GDM1 (cell line): ENCODE data around the gene MAP3K4.
A peak's percentile ranks its signal among the peaks of the same experiment; 100 is the strongest.

Experiments used
- DNase-seq: peaks from one replicate; lab custom pipeline; 2025; lab: John Stamatoyannopoulos, UW

Gene MAP3K4, protein sequence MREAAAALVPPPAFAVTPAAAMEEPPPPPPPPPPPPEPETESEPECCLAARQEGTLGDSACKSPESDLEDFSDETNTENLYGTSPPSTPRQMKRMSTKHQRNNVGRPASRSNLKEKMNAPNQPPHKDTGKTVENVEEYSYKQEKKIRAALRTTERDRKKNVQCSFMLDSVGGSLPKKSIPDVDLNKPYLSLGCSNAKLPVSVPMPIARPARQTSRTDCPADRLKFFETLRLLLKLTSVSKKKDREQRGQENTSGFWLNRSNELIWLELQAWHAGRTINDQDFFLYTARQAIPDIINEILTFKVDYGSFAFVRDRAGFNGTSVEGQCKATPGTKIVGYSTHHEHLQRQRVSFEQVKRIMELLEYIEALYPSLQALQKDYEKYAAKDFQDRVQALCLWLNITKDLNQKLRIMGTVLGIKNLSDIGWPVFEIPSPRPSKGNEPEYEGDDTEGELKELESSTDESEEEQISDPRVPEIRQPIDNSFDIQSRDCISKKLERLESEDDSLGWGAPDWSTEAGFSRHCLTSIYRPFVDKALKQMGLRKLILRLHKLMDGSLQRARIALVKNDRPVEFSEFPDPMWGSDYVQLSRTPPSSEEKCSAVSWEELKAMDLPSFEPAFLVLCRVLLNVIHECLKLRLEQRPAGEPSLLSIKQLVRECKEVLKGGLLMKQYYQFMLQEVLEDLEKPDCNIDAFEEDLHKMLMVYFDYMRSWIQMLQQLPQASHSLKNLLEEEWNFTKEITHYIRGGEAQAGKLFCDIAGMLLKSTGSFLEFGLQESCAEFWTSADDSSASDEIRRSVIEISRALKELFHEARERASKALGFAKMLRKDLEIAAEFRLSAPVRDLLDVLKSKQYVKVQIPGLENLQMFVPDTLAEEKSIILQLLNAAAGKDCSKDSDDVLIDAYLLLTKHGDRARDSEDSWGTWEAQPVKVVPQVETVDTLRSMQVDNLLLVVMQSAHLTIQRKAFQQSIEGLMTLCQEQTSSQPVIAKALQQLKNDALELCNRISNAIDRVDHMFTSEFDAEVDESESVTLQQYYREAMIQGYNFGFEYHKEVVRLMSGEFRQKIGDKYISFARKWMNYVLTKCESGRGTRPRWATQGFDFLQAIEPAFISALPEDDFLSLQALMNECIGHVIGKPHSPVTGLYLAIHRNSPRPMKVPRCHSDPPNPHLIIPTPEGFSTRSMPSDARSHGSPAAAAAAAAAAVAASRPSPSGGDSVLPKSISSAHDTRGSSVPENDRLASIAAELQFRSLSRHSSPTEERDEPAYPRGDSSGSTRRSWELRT (N-terminal part only)

DNA sequence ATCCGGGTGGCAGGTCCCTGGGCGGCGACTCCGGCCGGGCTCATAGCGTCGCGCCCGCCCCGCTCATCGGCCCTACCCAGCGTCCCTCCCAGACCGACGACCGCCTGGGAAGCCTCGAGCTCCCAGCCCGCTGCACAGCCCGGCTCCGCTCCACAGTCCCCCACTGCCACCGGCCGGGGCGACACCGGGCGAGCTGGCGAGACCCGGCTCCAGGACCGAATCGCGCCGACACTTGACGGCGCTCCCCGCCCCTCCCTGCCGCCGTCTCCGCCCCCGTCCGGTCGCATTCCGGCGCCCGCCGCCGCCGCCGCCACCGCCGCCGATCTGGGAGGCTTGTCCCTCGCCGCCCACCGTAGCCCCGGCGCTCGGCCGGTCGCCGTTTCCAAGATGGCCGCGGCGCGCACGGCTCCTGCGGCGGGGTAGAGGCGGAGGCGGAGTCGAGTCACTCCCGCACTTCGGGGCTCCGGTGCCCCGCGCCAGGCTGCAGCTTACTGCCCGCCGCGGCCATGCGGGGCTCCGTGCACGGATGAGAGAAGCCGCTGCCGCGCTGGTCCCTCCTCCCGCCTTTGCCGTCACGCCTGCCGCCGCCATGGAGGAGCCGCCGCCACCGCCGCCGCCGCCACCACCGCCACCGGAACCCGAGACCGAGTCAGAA, at the start of gene MAP3K4:
TSS of gene MAP3K4 (plus strand) at position 364 of the 655 bp plus-strand sequence. CDS start at position 527, 163 bp downstream.
- DNase-seq, result peak; percentile 73

DNA sequence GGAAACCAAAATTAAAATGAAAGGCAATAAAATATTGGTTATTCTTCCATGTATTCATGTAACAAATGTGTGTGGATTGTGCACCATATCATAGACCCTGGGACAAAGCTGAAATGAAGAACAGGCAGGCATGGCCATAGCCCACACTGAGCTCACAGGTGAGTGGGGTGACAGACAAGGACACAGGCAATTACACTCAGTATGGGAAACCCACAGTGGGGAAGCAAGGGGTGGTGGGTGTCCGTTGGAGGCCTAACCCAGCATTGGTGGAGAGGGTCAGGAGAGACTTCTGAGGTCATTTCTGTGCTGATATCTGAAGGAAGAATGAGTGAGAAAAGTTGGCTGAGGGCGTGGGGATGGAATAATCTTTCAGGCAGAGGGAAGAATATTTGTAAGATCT, 47.6 kb upstream of the MAP3K4 start:
- DNase-seq, result no peak

DNA sequence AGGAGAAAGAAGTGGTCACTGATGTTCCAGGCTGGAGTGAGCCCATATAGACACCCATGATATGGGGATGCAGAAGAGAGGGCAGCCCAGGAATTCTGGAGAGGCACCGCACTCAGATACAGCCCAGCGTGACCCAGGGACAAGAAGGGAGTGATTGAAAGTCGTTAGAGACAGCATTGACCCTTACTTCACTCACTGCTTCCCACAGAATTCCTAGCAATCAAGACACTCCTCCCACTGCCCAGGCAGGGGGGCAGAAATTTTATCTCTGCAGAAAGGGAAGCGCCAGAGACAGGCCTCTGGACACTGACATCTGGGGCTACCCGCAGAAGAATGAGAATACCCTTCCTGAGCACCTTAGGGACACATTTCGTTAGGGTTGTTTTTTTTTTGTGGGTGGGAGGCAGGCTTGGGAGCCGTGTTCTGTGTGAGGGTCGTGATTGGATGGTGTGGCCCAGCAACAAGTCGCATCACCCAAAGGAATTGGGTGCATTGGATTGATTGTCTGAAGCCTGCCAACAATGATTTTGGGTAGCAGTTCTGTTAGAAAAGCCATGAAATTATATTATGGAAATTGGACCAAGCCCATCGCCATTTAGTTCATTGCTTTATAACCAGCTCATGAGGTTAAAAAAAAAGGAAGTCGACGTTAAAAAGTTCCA, 45.9 kb upstream of the MAP3K4 start:
- DNase-seq, result no peak

DNA sequence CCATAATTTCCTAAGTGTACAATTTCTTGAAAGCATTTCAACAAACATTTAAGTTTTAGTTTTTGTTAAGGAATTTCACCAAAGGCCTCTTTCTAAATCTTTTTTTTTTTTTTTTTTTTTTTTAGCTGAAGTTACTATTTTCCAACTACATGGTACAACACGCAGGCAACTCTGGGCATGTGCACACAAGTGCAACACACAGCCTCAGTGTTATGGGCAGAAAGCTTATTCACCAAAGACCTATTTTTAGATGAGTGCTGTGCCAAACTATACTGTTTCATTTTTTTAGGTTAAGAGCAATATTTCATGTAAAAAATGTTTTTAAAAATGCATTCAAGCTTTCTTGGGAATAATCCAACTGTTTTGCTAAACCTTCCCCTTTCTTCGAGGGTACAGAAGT, 42.0 kb upstream of the MAP3K4 start:
- no peak for DNase-seq

DNA sequence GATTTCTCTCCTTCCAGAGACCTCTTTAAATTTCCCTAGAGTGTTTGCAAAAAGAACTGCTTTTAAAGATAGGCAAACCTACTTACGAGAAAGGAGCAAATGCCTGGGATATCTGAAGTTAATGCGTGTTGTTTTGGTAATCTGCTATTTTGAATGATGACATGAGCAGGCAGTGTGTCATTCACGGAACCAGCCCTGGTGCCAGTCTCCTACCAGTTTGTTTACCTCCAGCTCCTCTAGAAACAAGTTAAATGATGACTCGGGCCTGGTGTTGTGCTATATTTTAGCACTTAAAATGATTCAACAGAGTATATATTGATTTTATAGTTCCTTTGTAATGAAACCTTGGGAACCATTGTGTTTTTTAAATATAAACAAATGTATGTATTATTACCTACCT, 41.1 kb upstream of the MAP3K4 start:
- no peak for DNase-seq

DNA sequence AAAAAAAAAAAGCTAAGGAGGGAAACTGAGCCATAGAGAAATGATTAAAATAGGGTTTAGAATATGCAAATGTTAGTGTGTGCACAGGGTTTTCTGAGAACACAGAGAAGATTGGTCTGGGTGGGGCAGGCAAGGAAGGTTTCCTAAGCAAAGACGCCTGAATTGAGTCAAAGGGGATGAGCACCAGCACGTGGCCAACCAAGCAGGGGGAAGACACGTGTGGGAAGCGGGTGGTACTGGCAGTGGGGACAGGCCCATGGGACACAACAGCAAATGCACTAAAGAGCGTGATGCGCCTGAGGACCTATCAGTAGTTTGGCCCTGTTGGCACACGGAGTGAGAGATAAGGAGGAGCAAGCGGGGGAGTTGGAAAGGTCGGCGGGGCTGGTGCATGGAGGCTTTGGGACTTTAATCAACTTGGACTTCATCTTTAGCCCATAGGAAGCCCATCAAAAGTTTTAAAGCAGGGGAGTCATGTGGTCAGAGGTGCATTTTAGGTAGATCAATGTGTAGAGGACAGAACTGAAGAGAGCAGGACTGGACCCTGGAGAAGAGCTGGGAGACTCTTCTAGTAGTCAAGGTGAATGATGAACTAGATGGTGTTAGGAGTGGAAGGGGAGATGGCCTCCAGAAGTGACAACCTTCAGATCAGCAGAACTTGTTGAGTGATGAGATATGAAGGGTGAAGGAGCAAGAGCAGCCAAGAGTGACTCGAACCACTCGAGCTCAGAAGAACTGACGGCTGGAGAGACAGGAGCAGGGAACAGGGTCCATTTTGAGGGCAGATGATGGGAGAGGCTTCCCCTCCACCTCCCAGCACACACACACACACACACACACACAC, 40.2 kb upstream of the MAP3K4 start:
- DNase-seq, result no peak

DNA sequence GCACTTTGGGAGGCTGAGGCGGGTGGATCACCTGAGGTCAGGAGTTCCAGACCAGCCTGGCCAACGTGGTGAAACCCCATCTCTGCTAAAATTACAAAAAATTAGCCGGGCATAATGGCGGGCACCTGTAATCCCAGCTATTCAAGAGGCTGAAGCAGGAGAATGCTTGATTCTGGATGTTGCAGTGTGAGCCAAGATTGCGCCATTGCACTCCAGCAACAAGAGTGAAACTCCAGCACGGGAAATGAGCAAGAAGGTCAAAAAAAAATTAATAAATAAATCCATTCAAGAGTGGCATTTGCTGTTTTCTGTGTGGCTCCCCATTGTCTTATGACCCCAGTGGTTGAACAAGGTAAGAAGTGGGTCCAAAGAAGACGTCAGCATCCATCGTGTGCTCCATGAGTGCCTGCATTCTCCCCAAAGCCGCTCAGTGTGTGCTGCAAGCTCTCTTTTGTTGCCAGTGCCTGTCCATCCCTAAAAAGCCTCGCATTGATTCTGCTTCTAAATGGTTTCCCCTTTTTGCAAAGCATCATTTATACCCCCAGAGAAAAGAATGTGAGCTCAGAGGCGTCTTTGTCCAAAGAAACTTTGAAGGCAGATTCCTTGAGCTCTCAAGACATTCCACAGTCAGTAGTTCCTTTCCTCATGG, 38.8 kb upstream of the MAP3K4 start:
- DNase-seq, result no peak

DNA sequence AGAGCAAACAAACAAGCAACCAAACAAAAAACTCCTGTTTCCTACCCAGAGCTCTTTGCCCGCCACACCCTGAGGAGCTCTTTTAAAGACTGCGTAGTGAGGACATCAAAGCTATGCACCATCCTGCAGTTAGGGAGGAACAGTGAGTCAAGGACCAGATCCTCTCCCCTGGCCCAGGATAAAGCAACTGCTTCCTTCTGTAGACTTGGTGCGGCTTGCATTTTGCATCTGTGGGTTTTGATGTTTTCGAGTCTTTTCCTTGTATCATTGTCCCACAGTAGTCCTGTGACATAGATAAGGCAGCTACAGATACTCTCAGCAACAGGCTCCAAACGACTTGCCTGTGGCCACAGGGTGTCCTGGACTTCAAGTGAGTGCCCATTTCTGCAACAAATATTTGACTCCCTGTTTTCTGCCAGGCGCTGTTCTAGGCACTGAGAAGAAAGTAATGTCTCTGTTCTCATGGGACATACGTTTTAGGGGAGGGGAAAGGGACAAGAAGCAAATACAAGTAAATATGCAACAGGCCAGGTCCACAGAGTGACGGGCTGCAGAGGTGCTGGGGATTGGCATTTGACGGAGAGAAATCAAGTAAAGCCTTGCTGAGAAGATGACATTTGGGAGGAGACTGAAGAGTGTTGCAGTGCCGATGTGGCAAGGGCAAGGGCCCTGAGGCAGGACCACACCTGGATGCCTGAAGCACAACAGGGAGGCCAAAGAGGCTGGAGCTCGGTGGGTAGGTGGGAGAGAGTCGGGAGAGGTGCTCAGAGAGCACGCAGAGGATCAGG, 35.9 kb upstream of the MAP3K4 start:
- no peak for DNase-seq

DNA sequence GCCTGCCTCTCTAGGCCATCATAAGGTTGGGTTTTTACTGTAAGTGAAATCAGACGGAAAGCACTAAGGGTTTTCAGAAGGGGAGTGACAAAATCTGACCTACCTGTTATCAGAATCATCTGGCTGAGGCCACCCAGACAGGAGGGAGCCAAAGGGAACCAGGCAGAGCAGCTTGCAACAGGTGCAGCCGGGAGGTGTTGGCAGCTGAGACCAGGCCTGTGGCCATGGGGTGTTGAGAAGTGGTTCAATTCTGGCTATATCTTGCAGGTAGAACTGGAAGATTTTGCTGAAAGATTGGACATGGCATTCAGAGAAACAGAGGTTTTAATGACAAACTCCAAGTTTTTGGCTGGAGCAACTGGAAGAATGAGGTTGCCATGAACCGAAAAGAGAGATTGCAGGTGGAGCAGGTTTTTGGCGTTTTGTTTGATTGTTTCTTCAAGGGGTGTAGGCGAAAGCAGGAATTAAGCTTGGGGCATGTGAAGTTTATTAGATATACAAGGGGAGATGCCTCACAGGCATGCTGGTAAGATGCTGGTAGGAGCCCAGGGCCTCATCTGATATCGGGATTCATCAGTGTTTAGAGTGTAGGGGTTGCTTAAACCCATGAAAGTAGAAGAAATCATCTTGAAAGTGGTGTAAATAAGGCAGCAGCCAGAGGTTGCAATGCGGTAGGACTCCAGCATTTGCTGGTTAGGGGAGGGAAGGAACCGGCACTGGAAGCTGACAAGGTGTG, 35.1 kb upstream of the MAP3K4 start:
- DNase-seq, result no peak

DNA sequence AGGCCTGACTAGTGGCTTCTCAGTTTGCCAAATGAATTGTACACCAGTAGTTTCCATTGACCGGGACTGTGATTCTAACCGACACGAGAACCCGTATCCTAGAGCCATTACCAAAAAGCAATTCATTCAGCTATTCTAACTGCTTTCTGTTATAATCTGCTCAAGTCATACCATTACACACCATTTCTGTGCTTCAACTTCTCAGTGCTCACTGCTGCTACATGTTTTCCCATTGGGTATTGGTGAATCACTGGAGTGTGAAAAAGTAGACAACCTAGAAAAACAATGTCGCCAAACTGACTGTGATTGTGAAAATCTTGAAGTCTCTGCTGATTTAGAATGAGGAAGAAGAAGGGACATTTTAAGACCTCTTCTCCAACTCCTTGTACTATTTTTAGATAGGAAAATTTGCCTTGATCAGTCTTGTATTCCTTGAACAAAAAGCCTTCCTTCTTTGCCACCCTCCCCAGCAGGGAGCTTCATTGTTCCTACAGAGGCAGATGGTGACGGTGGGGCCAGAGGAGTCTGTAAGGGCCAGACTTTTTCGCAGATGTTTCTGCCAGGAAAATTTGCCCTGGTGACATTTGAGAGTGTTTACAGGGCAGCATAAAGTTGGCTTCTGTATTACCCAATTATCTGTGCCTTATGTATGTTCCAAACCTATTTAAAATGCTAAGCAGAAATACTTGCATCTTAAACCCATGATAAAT, 31.7 kb upstream of the MAP3K4 start:
- no peak for DNase-seq

DNA sequence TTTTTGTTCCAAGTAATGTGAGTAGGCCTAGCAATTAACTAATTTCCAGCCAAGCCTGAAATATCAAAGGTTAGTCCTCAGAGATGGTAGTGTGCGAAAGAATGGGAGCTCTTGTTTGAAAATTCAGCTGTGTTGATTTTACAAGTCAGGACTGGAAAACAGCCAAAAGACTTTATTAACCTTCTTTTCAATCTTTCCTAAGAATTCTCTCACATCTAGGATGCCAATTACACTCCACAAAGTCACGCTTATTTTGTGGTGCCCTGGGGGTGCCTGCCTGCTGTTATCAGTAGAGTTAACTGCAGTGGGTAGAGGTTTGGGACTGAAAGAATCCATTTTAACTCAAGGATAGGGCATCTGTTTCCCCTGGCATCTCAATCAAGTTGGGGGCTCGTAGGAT, 30.7 kb upstream of the MAP3K4 start:
- no peak for DNase-seq

DNA sequence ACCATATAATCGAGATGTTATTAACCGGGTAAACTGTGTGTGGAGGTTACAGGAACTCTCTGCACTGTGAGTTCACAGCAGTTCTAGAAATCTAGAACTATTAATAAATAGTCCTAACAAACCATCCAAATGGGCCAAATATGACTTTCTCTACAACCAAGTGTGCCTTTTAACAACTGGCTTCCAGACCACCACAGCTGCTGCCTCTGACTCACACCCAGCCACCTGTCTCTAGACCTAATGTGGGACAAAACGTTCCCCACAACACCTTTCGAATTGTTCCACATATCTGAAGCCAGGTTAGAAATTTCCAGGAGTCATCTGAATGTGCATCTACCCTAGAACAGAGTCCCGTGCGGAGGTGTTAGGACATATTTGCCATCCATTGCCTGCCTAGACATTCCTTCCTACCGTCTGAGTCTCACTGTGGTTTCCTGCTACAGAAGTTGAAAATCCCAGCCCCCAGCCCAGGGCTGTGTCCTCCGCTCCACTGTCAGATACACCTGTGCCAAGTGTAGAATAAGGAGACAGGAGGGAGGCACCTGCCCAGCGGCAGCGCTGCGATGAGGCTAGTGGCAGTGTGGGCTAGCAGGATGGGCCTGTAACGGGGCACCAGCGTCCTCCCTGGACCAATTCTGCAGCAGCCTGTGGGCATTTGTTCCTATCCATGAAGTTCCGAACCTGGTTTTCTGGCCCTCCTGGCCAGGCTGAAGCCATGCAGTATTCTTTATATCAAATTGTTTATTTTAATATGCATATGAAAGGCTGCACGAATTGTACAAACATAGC, 28.5 kb upstream of the MAP3K4 start:
- DNase-seq, result no peak

DNA sequence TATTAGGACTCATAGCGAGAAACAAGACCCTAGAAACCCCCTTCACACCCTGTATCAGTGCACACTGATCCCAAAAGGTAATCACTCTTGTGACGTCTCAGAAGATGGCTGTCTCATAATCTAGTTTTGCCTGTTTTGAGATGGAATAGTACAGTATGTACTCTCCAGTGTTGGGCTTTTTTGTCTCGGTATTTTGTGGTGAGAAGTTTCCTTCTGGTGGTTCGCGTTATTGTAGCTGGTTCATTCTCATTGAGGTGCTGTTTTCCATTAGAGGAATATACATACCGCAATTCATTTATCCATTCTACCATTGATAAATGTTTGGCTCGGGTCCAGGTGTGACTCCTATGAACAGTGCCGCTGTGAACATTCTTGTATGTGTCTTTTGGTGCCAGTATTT, 27.9 kb upstream of the MAP3K4 start:
- DNase-seq, result no peak

DNA sequence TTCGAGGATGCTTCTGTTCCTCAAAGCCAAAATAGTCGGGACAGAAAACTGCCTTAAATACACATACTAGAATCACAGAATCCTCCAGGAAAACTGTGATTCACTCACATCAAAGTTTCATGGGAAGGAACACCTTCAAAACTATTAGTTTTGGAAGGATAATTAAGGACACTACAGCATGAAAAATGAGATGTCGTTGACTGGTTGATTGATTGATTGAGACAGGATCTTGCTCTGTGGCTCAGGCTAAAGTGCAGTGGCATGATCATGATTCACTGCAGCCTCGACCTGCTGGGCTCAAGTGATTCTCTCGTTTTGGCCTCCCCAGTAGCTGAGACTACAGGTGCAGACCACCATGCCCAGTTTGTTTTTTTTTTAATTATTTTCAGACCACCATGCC, 25.7 kb upstream of the MAP3K4 start:
- no peak for DNase-seq

DNA sequence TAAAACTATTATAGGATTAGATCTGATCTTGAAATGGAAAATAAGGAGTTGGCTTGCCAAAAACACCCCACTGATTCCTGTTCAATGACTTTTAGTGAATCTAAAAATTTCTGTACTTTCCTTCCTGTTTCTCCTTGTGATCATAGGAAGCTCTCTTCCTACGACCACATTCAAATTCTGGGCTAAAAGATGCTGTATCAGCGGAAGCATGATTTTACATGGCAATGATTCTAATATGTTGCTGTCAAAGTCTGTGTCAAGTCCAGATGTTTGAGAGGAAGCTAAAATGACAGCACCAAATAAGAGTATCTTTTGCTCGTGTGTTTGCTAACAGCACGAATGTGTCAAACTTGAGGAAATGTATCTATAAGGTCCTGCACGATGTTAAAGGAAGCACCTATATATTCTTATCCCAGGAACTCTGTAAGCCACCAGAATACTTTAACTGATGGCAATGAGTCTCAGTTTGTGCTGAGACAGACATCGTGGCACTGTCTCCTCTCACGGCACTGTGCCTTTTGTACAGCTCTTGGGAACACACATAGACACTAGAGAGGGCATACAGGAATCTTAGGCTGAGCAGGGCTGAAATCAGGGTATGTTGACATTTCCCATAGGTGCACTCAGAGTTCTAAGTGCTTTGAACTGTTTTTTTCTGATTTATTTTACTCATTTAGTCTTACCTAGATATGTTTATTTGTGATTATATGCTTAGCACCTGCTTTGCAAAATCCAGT, 24.9 kb upstream of the MAP3K4 start:
- no peak for DNase-seq

DNA sequence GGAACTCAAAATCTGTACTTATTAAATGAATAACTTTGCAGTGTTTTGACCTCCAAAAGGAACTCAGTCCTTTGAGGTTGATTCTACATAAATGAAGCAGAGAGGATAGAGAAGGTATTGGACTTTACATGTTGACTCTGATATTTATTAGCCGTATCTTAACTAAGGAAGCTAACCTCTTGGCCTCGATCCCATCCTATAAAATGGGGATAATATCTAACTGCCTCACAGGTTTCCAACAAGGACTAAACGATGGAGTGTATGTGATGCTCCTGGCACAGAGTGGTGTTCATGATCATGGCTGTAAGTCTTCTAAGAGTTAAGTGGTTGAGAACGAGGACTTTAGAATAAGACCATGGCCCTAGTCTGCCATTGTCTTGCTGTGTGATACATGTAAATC, 24.2 kb upstream of the MAP3K4 start:
- DNase-seq, result no peak
